Measurements from ENCODE around the gene MYCT1.

Gene MYCT1

DNA sequence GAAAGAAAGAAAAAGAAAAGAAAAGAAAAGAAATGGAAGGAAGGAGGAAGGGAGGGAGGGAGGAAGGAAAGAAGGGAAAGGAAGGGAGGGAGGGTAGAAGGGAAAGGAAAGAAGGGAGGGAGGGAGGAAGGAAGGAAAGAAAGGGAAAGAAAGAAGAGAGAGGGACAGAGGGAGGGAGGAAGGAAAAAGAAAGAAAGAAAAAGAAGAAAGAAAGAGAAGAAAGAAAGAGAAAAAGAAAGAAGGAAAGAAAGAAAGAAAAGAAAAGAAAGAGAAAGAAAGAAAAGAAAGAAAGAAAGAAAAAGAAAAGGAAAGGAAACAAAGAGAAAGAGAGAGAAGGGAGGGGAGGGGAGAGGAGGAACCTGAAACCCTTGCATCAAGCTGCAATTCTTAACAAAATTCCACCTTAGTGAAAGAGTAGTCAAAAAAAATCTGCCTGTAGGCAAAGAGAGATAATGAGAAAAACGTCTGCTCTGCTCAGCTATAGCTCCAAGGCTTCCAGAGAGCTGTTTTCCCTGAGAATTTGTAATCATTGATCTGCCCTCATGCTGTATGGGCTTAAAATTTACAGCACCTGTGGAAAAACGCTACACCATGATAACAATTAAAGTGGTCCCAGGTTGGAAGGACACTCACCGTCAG lies 16.7 kb upstream of the MYCT1 start:
- TF ChIP-seq YY1 (IDR thresholded peaks at IDR 0.05; ENCODE audit: low read depth) (no peak), EGR1 (IDR thresholded peaks at IDR 0.05) (no peak), TEAD4 (IDR thresholded peaks at IDR 0.05) (no peak), EP300 (IDR thresholded peaks at IDR 0.05; ENCODE audit: borderline replicate concordance) (no peak), RAD21 (IDR thresholded peaks at IDR 0.05; ENCODE audit: low read depth) (no peak), TCF12 (IDR thresholded peaks at IDR 0.05; ENCODE audit: low read depth) (no peak)
- TF ChIP-seq, protein P1, sequence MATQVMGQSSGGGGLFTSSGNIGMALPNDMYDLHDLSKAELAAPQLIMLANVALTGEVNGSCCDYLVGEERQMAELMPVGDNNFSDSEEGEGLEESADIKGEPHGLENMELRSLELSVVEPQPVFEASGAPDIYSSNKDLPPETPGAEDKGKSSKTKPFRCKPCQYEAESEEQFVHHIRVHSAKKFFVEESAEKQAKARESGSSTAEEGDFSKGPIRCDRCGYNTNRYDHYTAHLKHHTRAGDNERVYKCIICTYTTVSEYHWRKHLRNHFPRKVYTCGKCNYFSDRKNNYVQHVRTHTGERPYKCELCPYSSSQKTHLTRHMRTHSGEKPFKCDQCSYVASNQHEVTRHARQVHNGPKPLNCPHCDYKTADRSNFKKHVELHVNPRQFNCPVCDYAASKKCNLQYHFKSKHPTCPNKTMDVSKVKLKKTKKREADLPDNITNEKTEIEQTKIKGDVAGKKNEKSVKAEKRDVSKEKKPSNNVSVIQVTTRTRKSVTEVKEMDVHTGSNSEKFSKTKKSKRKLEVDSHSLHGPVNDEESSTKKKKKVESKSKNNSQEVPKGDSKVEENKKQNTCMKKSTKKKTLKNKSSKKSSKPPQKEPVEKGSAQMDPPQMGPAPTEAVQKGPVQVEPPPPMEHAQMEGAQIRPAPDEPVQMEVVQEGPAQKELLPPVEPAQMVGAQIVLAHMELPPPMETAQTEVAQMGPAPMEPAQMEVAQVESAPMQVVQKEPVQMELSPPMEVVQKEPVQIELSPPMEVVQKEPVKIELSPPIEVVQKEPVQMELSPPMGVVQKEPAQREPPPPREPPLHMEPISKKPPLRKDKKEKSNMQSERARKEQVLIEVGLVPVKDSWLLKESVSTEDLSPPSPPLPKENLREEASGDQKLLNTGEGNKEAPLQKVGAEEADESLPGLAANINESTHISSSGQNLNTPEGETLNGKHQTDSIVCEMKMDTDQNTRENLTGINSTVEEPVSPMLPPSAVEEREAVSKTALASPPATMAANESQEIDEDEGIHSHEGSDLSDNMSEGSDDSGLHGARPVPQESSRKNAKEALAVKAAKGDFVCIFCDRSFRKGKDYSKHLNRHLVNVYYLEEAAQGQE (IDR thresholded peaks at IDR 0.05; ENCODE audit: low read depth) = no peak

DNA sequence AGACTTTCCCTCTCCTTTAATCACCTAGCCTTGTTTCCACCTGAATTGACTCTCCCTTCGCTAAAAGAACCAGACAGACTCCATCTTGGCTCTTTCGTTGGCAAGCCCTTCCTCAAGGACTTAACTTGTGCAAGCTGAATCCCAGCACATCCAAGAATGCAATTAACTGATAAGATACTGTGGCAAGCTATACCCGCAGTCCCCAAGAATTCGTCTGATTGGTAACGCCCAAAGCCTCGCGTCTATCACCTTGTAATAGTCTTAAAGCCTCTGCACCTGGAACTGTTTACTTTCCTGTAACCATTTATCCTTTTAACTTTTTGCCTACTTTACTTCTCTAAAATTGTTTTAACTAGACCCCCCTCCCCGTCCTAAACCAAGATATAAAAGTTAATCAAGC lies 15.6 kb upstream of the MYCT1 start:
- TF ChIP-seq NFIC (IDR thresholded peaks at IDR 0.05) = no peak
- no peak for TF ChIP-seq TAF1 (IDR thresholded peaks at IDR 0.05; ENCODE audit: low read depth)

DNA sequence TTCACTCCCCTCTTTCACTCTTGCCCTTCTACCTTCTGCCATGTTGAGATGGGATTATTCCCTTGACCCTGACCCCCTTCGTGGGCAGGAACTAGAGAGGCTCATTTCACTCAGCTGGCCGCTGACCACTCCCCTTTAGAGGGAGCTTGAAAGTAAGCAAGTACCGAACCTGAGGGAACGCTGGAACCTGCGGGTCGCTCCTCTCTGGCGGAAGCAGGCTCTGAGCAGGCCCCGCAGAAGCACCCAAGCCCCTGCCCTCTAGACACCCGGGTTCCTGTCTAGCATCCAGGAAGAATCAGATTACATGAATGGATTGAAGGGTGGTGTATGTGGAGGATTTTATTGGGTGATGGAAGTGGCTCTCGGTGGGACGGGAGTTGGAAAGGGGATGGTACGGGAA lies 11.9 kb upstream of the MYCT1 start:
- TF ChIP-seq FOXM1 (IDR thresholded peaks at IDR 0.05; ENCODE audit: borderline replicate concordance, low read depth) (no peak), TAF1 (IDR thresholded peaks at IDR 0.05; ENCODE audit: low read depth) (no peak), TCF12 (IDR thresholded peaks at IDR 0.05; ENCODE audit: low read depth) (no peak), ZBTB7A (IDR thresholded peaks at IDR 0.05; ENCODE audit: low read depth) (no peak), EGR1 (IDR thresholded peaks at IDR 0.05) (no peak), EP300 (IDR thresholded peaks at IDR 0.05; ENCODE audit: borderline replicate concordance) (no peak), RAD21 (IDR thresholded peaks at IDR 0.05; ENCODE audit: low read depth) (no peak), NFIC (IDR thresholded peaks at IDR 0.05) (no peak)
- TF ChIP-seq, protein P2, sequence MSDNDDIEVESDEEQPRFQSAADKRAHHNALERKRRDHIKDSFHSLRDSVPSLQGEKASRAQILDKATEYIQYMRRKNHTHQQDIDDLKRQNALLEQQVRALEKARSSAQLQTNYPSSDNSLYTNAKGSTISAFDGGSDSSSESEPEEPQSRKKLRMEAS (IDR thresholded peaks at IDR 0.05) = no peak

DNA sequence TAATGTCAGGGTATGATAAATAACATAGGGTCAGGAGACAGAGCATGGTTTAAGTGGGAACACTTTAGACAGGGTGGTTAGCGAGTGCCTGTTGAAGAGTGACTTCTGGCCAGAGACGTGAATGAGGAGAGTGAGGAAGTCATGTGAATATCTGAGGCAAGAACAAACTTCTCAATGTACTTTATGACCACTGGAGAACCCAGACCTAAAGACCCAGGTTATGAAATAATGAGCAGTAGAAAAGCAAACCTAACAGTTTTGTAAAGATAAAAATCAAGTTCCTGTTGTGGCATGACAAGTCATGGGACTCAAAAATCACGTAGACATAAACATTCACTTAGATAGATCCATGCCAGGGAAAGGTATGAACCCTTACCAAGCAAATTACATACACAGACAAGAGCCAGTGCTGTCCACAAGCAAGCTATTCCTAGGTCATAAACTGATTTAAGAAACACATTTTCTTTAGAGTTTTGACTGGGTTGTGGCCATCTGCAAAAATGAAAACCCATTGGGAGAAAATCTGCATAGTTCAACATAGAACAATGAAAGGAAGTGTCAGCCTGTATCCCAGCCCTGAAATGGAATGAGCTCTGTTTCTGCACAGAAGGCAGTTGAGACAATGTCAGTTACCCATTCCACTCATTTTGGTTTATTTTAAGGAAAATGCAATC lies 2.2 kb upstream of the MYCT1 start:
- TF ChIP-seq EP300 (IDR thresholded peaks at IDR 0.05; ENCODE audit: borderline replicate concordance) = no peak
- TF ChIP-seq TAF1 (IDR thresholded peaks at IDR 0.05; ENCODE audit: low read depth) = no peak
- TF ChIP-seq FOXM1 (IDR thresholded peaks at IDR 0.05; ENCODE audit: borderline replicate concordance, low read depth) = no peak
- no peak for TF ChIP-seq EGR1 (IDR thresholded peaks at IDR 0.05)
- no peak for TF ChIP-seq YY1 (IDR thresholded peaks at IDR 0.05; ENCODE audit: low read depth)
- no peak for TF ChIP-seq CEBPB (IDR thresholded peaks at IDR 0.05)
- TF ChIP-seq, protein P3, sequence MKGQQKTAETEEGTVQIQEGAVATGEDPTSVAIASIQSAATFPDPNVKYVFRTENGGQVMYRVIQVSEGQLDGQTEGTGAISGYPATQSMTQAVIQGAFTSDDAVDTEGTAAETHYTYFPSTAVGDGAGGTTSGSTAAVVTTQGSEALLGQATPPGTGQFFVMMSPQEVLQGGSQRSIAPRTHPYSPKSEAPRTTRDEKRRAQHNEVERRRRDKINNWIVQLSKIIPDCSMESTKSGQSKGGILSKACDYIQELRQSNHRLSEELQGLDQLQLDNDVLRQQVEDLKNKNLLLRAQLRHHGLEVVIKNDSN (IDR thresholded peaks at IDR 0.05) = no peak
- TF ChIP-seq, protein P1 (IDR thresholded peaks at IDR 0.05; ENCODE audit: low read depth) = no peak
- TF ChIP-seq TCF12 (IDR thresholded peaks at IDR 0.05; ENCODE audit: low read depth) = no peak
- no peak for TF ChIP-seq CREB1 (IDR thresholded peaks at IDR 0.05; ENCODE audit: low read depth)
- TF ChIP-seq RAD21 (IDR thresholded peaks at IDR 0.05; ENCODE audit: low read depth) = no peak
- TF ChIP-seq ZBTB7A (IDR thresholded peaks at IDR 0.05; ENCODE audit: low read depth) = no peak
- TF ChIP-seq, protein P2 (IDR thresholded peaks at IDR 0.05) = no peak
- no peak for TF ChIP-seq NFIC (IDR thresholded peaks at IDR 0.05)
- TF ChIP-seq TEAD4 (IDR thresholded peaks at IDR 0.05) = no peak

DNA sequence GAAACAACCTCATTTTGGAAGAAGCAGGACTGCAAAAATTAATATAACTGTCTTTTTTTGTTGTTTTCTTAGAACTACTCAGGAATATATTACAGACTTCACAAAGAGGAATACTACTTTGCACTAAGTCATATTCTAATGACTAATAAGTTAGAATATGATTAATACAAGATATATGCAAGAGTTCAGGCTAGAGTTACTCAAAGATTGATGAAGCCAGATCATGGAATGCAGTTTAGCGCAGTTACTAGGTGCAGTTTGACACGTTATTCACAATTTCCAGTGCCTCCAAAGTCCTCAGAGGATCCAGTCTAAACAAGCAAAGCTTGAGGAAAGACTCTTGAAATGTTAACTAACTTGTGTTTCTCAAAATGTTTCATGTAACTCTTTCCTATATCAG lies 1.2 kb upstream of the MYCT1 start:
- TF ChIP-seq EP300 (IDR thresholded peaks at IDR 0.05; ENCODE audit: borderline replicate concordance) = no peak
- TF ChIP-seq EGR1 (IDR thresholded peaks at IDR 0.05) = no peak
- TF ChIP-seq ZBTB7A (IDR thresholded peaks at IDR 0.05; ENCODE audit: low read depth) = no peak
- TF ChIP-seq, protein P3 (IDR thresholded peaks at IDR 0.05) = no peak
- no peak for TF ChIP-seq TCF12 (IDR thresholded peaks at IDR 0.05; ENCODE audit: low read depth)
- no peak for TF ChIP-seq FOXM1 (IDR thresholded peaks at IDR 0.05; ENCODE audit: borderline replicate concordance, low read depth)
- no peak for TF ChIP-seq TAF1 (IDR thresholded peaks at IDR 0.05; ENCODE audit: low read depth)
- no peak for TF ChIP-seq CEBPB (IDR thresholded peaks at IDR 0.05)
- no peak for TF ChIP-seq YY1 (IDR thresholded peaks at IDR 0.05; ENCODE audit: low read depth)
- no peak for TF ChIP-seq CREB1 (IDR thresholded peaks at IDR 0.05; ENCODE audit: low read depth)
- TF ChIP-seq NFIC (IDR thresholded peaks at IDR 0.05) = no peak
- TF ChIP-seq RAD21 (IDR thresholded peaks at IDR 0.05; ENCODE audit: low read depth) = no peak
- TF ChIP-seq, protein P1 (IDR thresholded peaks at IDR 0.05; ENCODE audit: low read depth) = no peak

Measured in Ishikawa (cell line).